SU-DHL-6 (cell line): Measurements from ENCODE around the gene TBC1D21.

ENCODE experiments used
- H2AFZ ChIP-seq: fragments of 200-600 bp; sonication (generic); 2 replicates; pipeline ENCODE4 v1.6.1; 2014; ENCODE audit warnings: low read depth, mild to moderate bottlenecking, moderate library complexity, mixed read lengths, antibody characterized with exemption, low read length; ENCODE audit not compliant: severe bottlenecking
- H3F3A ChIP-seq: fragments of 200-600 bp; shearing (Covaris generic); 2 replicates; pipeline ENCODE4 v1.6.0; 2016; ENCODE audit warnings: antibody characterized with exemption, mild to moderate bottlenecking; ENCODE audit not compliant: insufficient read depth
- H3K27ac ChIP-seq: fragments of 200-600 bp; sonication (generic); 2 replicates; pipeline ENCODE4 v1.5.1; 2016; ENCODE audit warnings: low read depth, mild to moderate bottlenecking, low read length, moderate library complexity, mixed read lengths
- H3K27me3 ChIP-seq: fragments of 200-600 bp; sonication (generic), shearing (Covaris generic); 2 replicates; pipeline ENCODE4 v1.6.0; 2014; ENCODE audit warnings: mild to moderate bottlenecking, low read length
- H3K36me3 ChIP-seq: fragments of 200-600 bp; sonication (generic); 2 replicates; pipeline ENCODE4 v1.6.1; 2014; ENCODE audit warnings: mild to moderate bottlenecking, low read length, mixed read lengths
- H3K4me2 ChIP-seq: fragments of 300-600, 200-600 bp; shearing (Covaris generic), sonication (generic); 2 replicates; pipeline ENCODE4 v1.6.0; 2014; ENCODE audit warnings: low read length, low read depth, mild to moderate bottlenecking; ENCODE audit not compliant: poor library complexity, severe bottlenecking
- H3K4me3 ChIP-seq: fragments of 200-600 bp; sonication (generic); 2 replicates; pipeline ENCODE4 v1.5.1; 2014; ENCODE audit warnings: antibody characterized with exemption, low read length, mild to moderate bottlenecking, mixed read lengths; ENCODE audit not compliant: insufficient read depth, poor library complexity, severe bottlenecking
- H3K79me2 ChIP-seq: fragments of 200-600 bp; sonication (generic); 2 replicates; pipeline ENCODE4 v1.6.1; 2014; ENCODE audit warnings: mild to moderate bottlenecking, low read length, moderate library complexity; ENCODE audit not compliant: insufficient read depth
- H3K9ac ChIP-seq: fragments of 200-600 bp; sonication (generic); 2 replicates; pipeline ENCODE4 v1.7.0; 2014; ENCODE audit warnings: mild to moderate bottlenecking, low read length
- H3K9me2 ChIP-seq: fragments of 200-600 bp; sonication (generic); replicated peaks from 2 replicates; pipeline ENCODE4 v1.6.1; 2014; ENCODE audit warnings: low read length; ENCODE audit not compliant: insufficient read depth
- H3K9me3 ChIP-seq: fragments of 200-600 bp; sonication (generic); 2 replicates; pipeline ENCODE4 v1.6.1; 2014; ENCODE audit warnings: low read length, mixed read lengths; ENCODE audit not compliant: insufficient read depth
- H4K20me1 ChIP-seq: fragments of 200-600 bp; sonication (generic); 2 replicates; pipeline ENCODE4 v1.6.1; 2014; ENCODE audit warnings: low read depth, mild to moderate bottlenecking, antibody characterized with exemption, low read length, moderate library complexity, mixed read lengths
- CTCF ChIP-seq: fragments of 200-600 bp; sonication (generic); IDR thresholded peaks from one replicate; pipeline ENCODE4 v1.5.1; 2017; ENCODE audit warnings: antibody characterized with exemption, mild to moderate bottlenecking, low read length, moderate library complexity; ENCODE audit not compliant: insufficient read depth, poor library complexity, severe bottlenecking
- EZH2phosphoT487 ChIP-seq: fragments of 200-600 bp; sonication (generic), shearing (Covaris generic); conservative IDR thresholded peaks from 2 replicates; pipeline ENCODE4 v1.6.1; 2018; ENCODE audit warnings: mild to moderate bottlenecking, antibody characterized with exemption, low read length, moderate library complexity, mixed read lengths

The TBC1D21 gene

GRCh38 chr15:73930790-73931281 lies 57.5 kb downstream of the TBC1D21 start:
- no peak overlapping the region for H3K4me2 ChIP-seq
- H3K36me3 ChIP-seq = no peaks in the 10 kb centered on the region
- H3K9me3 ChIP-seq = no peaks in the 10 kb centered on the region
- H3F3A ChIP-seq = no peaks in the 10 kb centered on the region
- H3K9me2 ChIP-seq = no peaks in the 10 kb centered on the region
- no peak overlapping the region for H3K9ac ChIP-seq
- no peak overlapping the region for H3K4me3 ChIP-seq
- TF ChIP-seq EZH2phosphoT487 = no peak
- TF ChIP-seq CTCF = no peak
- H4K20me1 ChIP-seq = no peaks in the 10 kb centered on the region
- H3K27me3 ChIP-seq = no peaks in the 10 kb centered on the region
- H3K27ac ChIP-seq = no peak overlapping the region
- no peaks in the 10 kb centered on the region for H3K79me2 ChIP-seq
- H2AFZ ChIP-seq = no peak overlapping the region

GRCh38 chr15:73931441-73931840 lies 58.1 kb downstream of the TBC1D21 start:
- no peak overlapping the region for H2AFZ ChIP-seq
- H3K4me2 ChIP-seq = no peak overlapping the region
- H3K27me3 ChIP-seq = no peaks in the 10 kb centered on the region; the same call in 1 of the 2 replicates
- H3K79me2 ChIP-seq = no peaks in the 10 kb centered on the region
- no peak overlapping the region for H3K27ac ChIP-seq
- no peaks in the 10 kb centered on the region for H3K9me3 ChIP-seq
- no peak overlapping the region for H3K4me3 ChIP-seq
- no peaks in the 10 kb centered on the region for H3K36me3 ChIP-seq
- no peaks in the 10 kb centered on the region for H3K9me2 ChIP-seq
- H3F3A ChIP-seq = no peaks in the 10 kb centered on the region
- H4K20me1 ChIP-seq = no peaks in the 10 kb centered on the region
- no peak overlapping the region for H3K9ac ChIP-seq
- TF ChIP-seq EZH2phosphoT487 (no peak), CTCF (no peak)

GRCh38 chr15:73932381-73933191 lies 59.2 kb downstream of the TBC1D21 start:
- no peak overlapping the region for H2AFZ ChIP-seq
- H4K20me1 ChIP-seq = no peaks in the 10 kb centered on the region

More at GRCh38 chr15:73932381-73933191, 59.2 kb downstream of the TBC1D21 start:
- Histone ChIP-seq H3K9me3 (no peaks in the 10 kb centered on the region), H3K9me2 (no peaks in the 10 kb centered on the region), H3K36me3 (no peaks in the 10 kb centered on the region), H3K79me2 (no peaks in the 10 kb centered on the region), H3K4me3 (no peak overlapping the region), H3K27me3 (no peaks in the 10 kb centered on the region; the same call in 1 of the 2 replicates), H3K4me2 (no peak overlapping the region), H3K27ac (no peak overlapping the region), H3K9ac (no peak overlapping the region), H3F3A (no peaks in the 10 kb centered on the region)
- no peak for TF ChIP-seq EZH2phosphoT487
- TF ChIP-seq CTCF = no peak
